HepG2 (cell line): ENCODE measurements around the gene ACSF3. TPM values are rescaled to one million over a fixed set of nuclear protein-coding genes. Genes with fewer than 3 reads are reported as not detected.
A peak's percentile ranks its signal among the peaks of the same experiment; 100 is the strongest.

ENCODE experiments used
- ATAC-seq: fragments of 200-7000 bp; cut with Tn5 transposase; 3 replicates; pipeline ENCODE4 v1.9.1; 2020; ENCODE audit warnings: mild to moderate bottlenecking, moderate library complexity
- BruUV-seq: library from RNA; stranded (reverse); fragments of 400-500 nt; replicated peaks from 2 replicates; lab custom pipeline; 2021; lab: Mats Ljungman, UMichigan
- CTCF ChIA-PET: fragments of 300-600 bp; formaldehyde crosslinking; extraction: SDS; loops from one replicate; lab custom pipeline; 2021; ENCODE audit warnings: low total read pairs, inconsistent platforms, low intra/inter-chr PET ratio; lab: Yijun Ruan, JAX
- POLR2A ChIA-PET: fragments of 350-600 bp; sonication (Branson Sonifier 250); formaldehyde crosslinking; loops from one replicate; lab custom pipeline; 2020; ENCODE audit warnings: antibody characterized with exemption, inconsistent platforms; lab: Yijun Ruan, JAX
- DNase-seq: peaks from one replicate; pipeline ENCODE4 v3.0.0-alpha.2; 2015; ENCODE audit warnings: low spot score
- FAIRE-seq: peaks from 3 replicates; lab custom pipeline; 2011; peaks lifted over from hg19 to GRCh38; lab: Jason Lieb, UNC
- H2AFZ ChIP-seq: one replicate; pipeline ENCODE4 v1.6.1; 2011; ENCODE audit warnings: low read length, inconsistent platforms
- H3K27ac ChIP-seq: fragments of 300-600 bp; 3 replicates; pipeline ENCODE4 v1.8.0; 2011; ENCODE audit warnings: mixed run types, mild to moderate bottlenecking, mixed read lengths, low read length, inconsistent platforms; ENCODE audit not compliant: insufficient read depth; ENCODE audit errors: extremely low read length
- H3K27me3 ChIP-seq, 2 experiments: fragments of 200-600 bp in 1 of 2; 2 replicates in 1 of 2; 3 replicates in 1 of 2; pipeline versions ENCODE4 v1.6.0 to v1.8.0; 2011; ENCODE audit warnings: low read length in 2 of 2, mild to moderate bottlenecking in 2 of 2, moderate library complexity in 2 of 2, inconsistent platforms in 1 of 2; ENCODE audit not compliant: insufficient read depth in 2 of 2, control insufficient read depth in 1 of 2
- H3K36me3 ChIP-seq, 2 experiments: fragments of 200-600 bp in 1 of 2; replicated peaks in 1 of 2; 2 replicates in 1 of 2; 3 replicates in 1 of 2; pipeline versions ENCODE4 v1.5.1 to v1.8.0; 2011; ENCODE audit warnings: low read length in 2 of 2, inconsistent platforms in 1 of 2; ENCODE audit not compliant: insufficient read depth in 2 of 2, control insufficient read depth in 1 of 2
- H3K4me1 ChIP-seq: 2 replicates; pipeline ENCODE4 v1.5.1; 2012; ENCODE audit warnings: low read length, inconsistent platforms; ENCODE audit not compliant: insufficient read depth
- H3K4me2 ChIP-seq: 2 replicates; pipeline ENCODE4 v1.6.0; 2011; ENCODE audit warnings: low read depth, low read length, inconsistent platforms
- H3K4me3 ChIP-seq, 3 experiments: fragments of 200-600 bp in 1 of 3; sonication (generic), shearing (Covaris generic) in 1 of 3; replicated peaks in 1 of 3; 2 replicates each; pipeline ENCODE4 v1.5.1; 2011 to 2016; ENCODE audit warnings: low read length in 3 of 3, inconsistent platforms in 2 of 3, low read depth in 2 of 3, mild to moderate bottlenecking in 2 of 3, control low read depth in 1 of 3, mixed read lengths in 1 of 3; ENCODE audit not compliant: insufficient read depth in 1 of 3
- H3K79me2 ChIP-seq: one replicate; pipeline ENCODE4 v1.6.1; 2011; ENCODE audit warnings: low read length, inconsistent platforms; ENCODE audit not compliant: insufficient read depth
- H3K9ac ChIP-seq: 2 replicates; pipeline ENCODE4 v1.6.0; 2011; ENCODE audit warnings: mild to moderate bottlenecking, low read depth, low read length, inconsistent platforms; ENCODE audit not compliant: insufficient read depth
- H3K9me3 ChIP-seq: 2 replicates; pipeline ENCODE4 v1.5.1; 2012; ENCODE audit warnings: mild to moderate bottlenecking, low read length
- H4K20me1 ChIP-seq: 2 replicates; pipeline ENCODE4 v1.6.0; 2011; ENCODE audit warnings: inconsistent platforms, mild to moderate bottlenecking, low read length, moderate library complexity; ENCODE audit not compliant: insufficient read depth
- AGO2 ChIP-seq: fragments of 200-400 bp; formaldehyde crosslinking; optimal IDR thresholded peaks from 2 replicates; pipeline ENCODE3; 2017; ENCODE audit warnings: mild to moderate bottlenecking, low read depth, low read length, moderate library complexity
- IRF9 ChIP-seq: sonication (generic); formaldehyde crosslinking; IDR thresholded peaks from 2 replicates; pipeline ENCODE4 v1.8.0; 2022; ENCODE audit warnings: missing genetic modification reagents, mild to moderate bottlenecking, borderline replicate concordance
- MAZ ChIP-seq, 2 experiments: sonication (generic) in 1 of 2; formaldehyde crosslinking in 1 of 2; IDR thresholded peaks; 2 replicates each; pipeline versions ENCODE4 v1.5.0 to v1.6.1; 2012 to 2020; ENCODE audit warnings: low read depth in 2 of 2, mild to moderate bottlenecking in 2 of 2, borderline replicate concordance in 1 of 2, improper control_type of control experiment in 1 of 2, low read length in 1 of 2, missing genetic modification reagents in 1 of 2, moderate library complexity in 1 of 2
- MBD4 ChIP-seq: IDR thresholded peaks from 2 replicates; pipeline ENCODE4 v1.6.1; 2012; ENCODE audit warnings: low read length, inconsistent platforms, borderline replicate concordance
- NFRKB ChIP-seq: fragments of 450-650 bp; IDR thresholded peaks from 2 replicates; pipeline ENCODE4 v1.6.1; 2017
- NKX3-1 ChIP-seq: sonication (generic); formaldehyde crosslinking; IDR thresholded peaks from 2 replicates; pipeline ENCODE4 v1.5.0; 2020; ENCODE audit warnings: missing genetic modification reagents
- SAP130 ChIP-seq: IDR thresholded peaks from 2 replicates; pipeline ENCODE4 v1.6.1; 2016; ENCODE audit warnings: low read depth
- TCF7L2 ChIP-seq: IDR thresholded peaks from 2 replicates; pipeline ENCODE4 v1.6.1; 2011; ENCODE audit warnings: mild to moderate bottlenecking, low read depth, low read length, moderate library complexity
- TEF ChIP-seq: sonication (generic); formaldehyde crosslinking; IDR thresholded peaks from 2 replicates; pipeline ENCODE4 v1.5.0; 2020; ENCODE audit warnings: missing genetic modification reagents
- TSC22D2 ChIP-seq: sonication (generic); formaldehyde crosslinking; IDR thresholded peaks from 2 replicates; pipeline ENCODE4 v1.5.1; 2020; ENCODE audit warnings: missing genetic modification reagents, mild to moderate bottlenecking, borderline replicate concordance
- ZNF350 ChIP-seq: sonication (generic); formaldehyde crosslinking; IDR thresholded peaks from 2 replicates; pipeline ENCODE4 v1.4.0; 2020; ENCODE audit warnings: mild to moderate bottlenecking, low read depth, missing genetic modification reagents, borderline replicate concordance
- ZNF710 ChIP-seq: sonication (generic); formaldehyde crosslinking; IDR thresholded peaks from 2 replicates; pipeline ENCODE4 v1.5.0; 2020; ENCODE audit warnings: mild to moderate bottlenecking, missing genetic modification reagents, borderline replicate concordance
- ZSCAN25 ChIP-seq: sonication (generic); formaldehyde crosslinking; IDR thresholded peaks from 2 replicates; pipeline ENCODE4 v1.8.0; 2022; ENCODE audit warnings: mild to moderate bottlenecking, missing genetic modification reagents
- WGBS: methylation state at CpG from one replicate; pipeline ENCODE4 v1.1.6; 2017; ENCODE audit warnings: low lambda C conversion rate; 5-methylcytosine and 5-hydroxymethylcytosine counted together
- in situ Hi-C: cut with HindIII; loops from 2 replicates; pipeline ENCODE4 v1.10.0; 2017; ENCODE audit warnings: low pct_unique_long_range_greater_than_20kb; ENCODE audit not compliant: extremely low pct_ligation_motif_present
- intact Hi-C: fragments of 100-400 bp; cut with micrococcal nuclease; formaldehyde crosslinking; loops from one replicate; pipeline ENCODE4 v1.10.0; 2022; ENCODE audit not compliant: unreplicated experiment
- polyA plus RNA-seq, 8 experiments: library from polyadenylated mRNA; depleted of rRNA in 3 of 8; stranded (reverse) in 7 of 8; unstranded in 1 of 8; fragments of >200 nt; fragmentation: Illumina TruSeq in 4 of 8; extraction: Trizol in 4 of 8; gene quantifications; 2 replicates each; pipeline versions ENCODE4 v1.2.1 to v1.2.3, GENCODE V29; 2011 to 2016; ENCODE audit warnings: low read depth in 4 of 8, missing spikeins in 1 of 8, mixed read lengths in 1 of 8; ENCODE audit not compliant: insufficient read depth in 1 of 8
- total RNA-seq, 5 experiments: library from RNA; depleted of rRNA; stranded (reverse); fragments of >200 nt; fragmentation: Illumina TruSeq; extraction: Trizol; gene quantifications; 2 replicates each; pipeline ENCODE4 v1.2.3, GENCODE V29; 2016; ENCODE audit warnings: low read depth in 1 of 5

Gene ACSF3
- total and polyA plus RNA-seq, 2 of the 13 experiments (the other 11 are each of a cell fraction or from before 2014, with no cell fraction given) = 14.9 to 30.6 TPM

- WGBS = 96% methylated on average over 30 of the region's 42 CpGs
- peaks cover 49% of the 10 kb centered on the region for H3K4me1 ChIP-seq
- no peak overlapping the region for H3K27ac ChIP-seq
- H3K79me2 ChIP-seq = peaks cover 24% of the 10 kb centered on the region
- H2AFZ ChIP-seq = no peak overlapping the region
- in situ Hi-C loops = no loop called here
- no TSS peak for BruUV-seq
- no peak for TF ChIP-seq SAP130 (CRISPR knock-in tag)
- peak; percentile 21 for TF ChIP-seq AGO2
- H3K9ac ChIP-seq = no peak overlapping the region
- H3K27me3 ChIP-seq = no peaks in the 10 kb centered on the region
- no peaks in the 10 kb centered on the region for H3K9me3 ChIP-seq
- ChIA-PET CTCF (no interaction called here), POLR2A (no interaction called here)
- no peak overlapping the region for H3K4me3 ChIP-seq
- intact Hi-C loops = no loop called here
- H3K36me3 ChIP-seq = peaks cover 39 to 57% of the 10 kb centered on the region in 2 experiments
- peaks cover 12% of the 10 kb centered on the region; the same call in 1 of the 2 replicates for H4K20me1 ChIP-seq
- ATAC-seq = no peak
- no peak overlapping the region for H3K4me2 ChIP-seq
- no peak for DNase-seq
- no peak for FAIRE-seq
These were observed 7.1 kb downstream of the ACSF3 start for GRCh38 chr16:89100601-89101302.

- in situ Hi-C loops = no loop called here
- Histone ChIP-seq H2AFZ (no peak overlapping the region), H3K27ac (no peak overlapping the region), H3K4me1 (peaks cover 45% of the 10 kb centered on the region), H3K4me2 (no peak overlapping the region), H3K9ac (no peak overlapping the region), H3K27me3 (no peaks in the 10 kb centered on the region), H4K20me1 (peaks cover 12% of the 10 kb centered on the region; the same call in 1 of the 2 replicates), H3K9me3 (no peaks in the 10 kb centered on the region), H3K36me3 (peaks cover 41 to 59% of the 10 kb centered on the region in 2 experiments), H3K4me3 (no peak overlapping the region), H3K79me2 (peaks cover 17% of the 10 kb centered on the region)
- intact Hi-C loops = no loop called here
- no peak for FAIRE-seq
- no peak for ATAC-seq
- ChIA-PET POLR2A (no interaction called here), CTCF (no interaction called here)
- DNase-seq = no peak
- BruUV-seq = no TSS peak
- 95% methylated on average over 35 of the region's 37 CpGs for WGBS
- TF ChIP-seq NKX3-1 = no peak
- no peak for TF ChIP-seq MAZ (IDR thresholded peaks at IDR 0.05; ENCODE audit: borderline replicate concordance, low read depth, low read length)
- TF ChIP-seq MAZ (CRISPR knock-in tag; IDR thresholded peaks at IDR 0.05; ENCODE audit: low read depth) = no peak
- no peak for TF ChIP-seq IRF9 (CRISPR knock-in tag)
- TF ChIP-seq ZNF350 = no peak
- no peak for TF ChIP-seq TEF (CRISPR knock-in tag)
- TF ChIP-seq NFRKB = no peak
- no peak for TF ChIP-seq MBD4
- TF ChIP-seq ZSCAN25 = no peak
- TF ChIP-seq TCF7L2 = no peak
- no peak for TF ChIP-seq TSC22D2 (CRISPR knock-in tag)
- no peak for TF ChIP-seq ZNF710 (CRISPR knock-in tag)
These were observed 7.8 kb downstream of the ACSF3 start for GRCh38 chr16:89101303-89102040.
